ENCODE measurements around the gene SNAP25. TPM values are rescaled to one million over a fixed set of nuclear protein-coding genes. Genes with fewer than 3 reads are reported as not detected.

SNAP25 gene
- total and polyA plus RNA-seq, 9 of the 15 experiments (the other 6 are each of a cell fraction or from before 2014, with no cell fraction given), result 0.07 TPM; not detected in 8

DNA sequence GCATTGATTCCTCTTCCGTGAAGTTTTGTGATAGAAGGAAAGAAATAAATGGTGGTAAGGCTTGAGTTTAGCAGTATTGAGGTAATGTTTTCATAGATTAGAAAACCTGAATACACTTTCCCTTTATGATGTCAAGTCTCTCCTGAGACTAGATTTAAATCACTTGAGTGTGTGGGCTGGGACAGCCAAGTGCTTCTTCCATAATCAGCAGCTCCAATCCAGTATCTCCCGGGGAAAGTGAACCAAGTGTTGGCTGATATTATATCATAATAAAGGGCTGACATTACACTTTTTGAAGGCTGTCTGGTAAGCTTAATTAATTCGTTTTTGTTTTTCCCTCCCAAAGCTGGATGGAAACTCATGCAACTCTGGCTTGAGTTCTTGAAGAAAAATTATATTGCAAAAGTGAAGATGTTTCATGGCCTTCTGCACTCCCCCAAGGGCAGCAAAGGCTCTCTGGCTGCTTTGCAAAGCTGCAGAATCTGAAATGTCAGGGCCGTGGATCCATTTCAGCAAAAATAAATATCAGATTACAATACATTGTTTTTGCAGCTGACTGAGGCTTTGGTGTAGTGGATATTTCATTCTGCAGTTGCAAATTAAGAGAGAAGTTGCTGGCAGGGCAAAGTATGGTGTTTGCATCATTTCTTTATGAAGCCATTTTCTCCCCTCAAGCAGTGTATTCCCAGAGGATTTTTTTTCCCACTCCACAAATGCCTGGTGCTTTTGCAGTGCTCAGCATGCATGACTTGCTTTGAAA lies 114.2 kb downstream of the SNAP25 start (continued):
- TF ChIP-seq, protein P1, sequence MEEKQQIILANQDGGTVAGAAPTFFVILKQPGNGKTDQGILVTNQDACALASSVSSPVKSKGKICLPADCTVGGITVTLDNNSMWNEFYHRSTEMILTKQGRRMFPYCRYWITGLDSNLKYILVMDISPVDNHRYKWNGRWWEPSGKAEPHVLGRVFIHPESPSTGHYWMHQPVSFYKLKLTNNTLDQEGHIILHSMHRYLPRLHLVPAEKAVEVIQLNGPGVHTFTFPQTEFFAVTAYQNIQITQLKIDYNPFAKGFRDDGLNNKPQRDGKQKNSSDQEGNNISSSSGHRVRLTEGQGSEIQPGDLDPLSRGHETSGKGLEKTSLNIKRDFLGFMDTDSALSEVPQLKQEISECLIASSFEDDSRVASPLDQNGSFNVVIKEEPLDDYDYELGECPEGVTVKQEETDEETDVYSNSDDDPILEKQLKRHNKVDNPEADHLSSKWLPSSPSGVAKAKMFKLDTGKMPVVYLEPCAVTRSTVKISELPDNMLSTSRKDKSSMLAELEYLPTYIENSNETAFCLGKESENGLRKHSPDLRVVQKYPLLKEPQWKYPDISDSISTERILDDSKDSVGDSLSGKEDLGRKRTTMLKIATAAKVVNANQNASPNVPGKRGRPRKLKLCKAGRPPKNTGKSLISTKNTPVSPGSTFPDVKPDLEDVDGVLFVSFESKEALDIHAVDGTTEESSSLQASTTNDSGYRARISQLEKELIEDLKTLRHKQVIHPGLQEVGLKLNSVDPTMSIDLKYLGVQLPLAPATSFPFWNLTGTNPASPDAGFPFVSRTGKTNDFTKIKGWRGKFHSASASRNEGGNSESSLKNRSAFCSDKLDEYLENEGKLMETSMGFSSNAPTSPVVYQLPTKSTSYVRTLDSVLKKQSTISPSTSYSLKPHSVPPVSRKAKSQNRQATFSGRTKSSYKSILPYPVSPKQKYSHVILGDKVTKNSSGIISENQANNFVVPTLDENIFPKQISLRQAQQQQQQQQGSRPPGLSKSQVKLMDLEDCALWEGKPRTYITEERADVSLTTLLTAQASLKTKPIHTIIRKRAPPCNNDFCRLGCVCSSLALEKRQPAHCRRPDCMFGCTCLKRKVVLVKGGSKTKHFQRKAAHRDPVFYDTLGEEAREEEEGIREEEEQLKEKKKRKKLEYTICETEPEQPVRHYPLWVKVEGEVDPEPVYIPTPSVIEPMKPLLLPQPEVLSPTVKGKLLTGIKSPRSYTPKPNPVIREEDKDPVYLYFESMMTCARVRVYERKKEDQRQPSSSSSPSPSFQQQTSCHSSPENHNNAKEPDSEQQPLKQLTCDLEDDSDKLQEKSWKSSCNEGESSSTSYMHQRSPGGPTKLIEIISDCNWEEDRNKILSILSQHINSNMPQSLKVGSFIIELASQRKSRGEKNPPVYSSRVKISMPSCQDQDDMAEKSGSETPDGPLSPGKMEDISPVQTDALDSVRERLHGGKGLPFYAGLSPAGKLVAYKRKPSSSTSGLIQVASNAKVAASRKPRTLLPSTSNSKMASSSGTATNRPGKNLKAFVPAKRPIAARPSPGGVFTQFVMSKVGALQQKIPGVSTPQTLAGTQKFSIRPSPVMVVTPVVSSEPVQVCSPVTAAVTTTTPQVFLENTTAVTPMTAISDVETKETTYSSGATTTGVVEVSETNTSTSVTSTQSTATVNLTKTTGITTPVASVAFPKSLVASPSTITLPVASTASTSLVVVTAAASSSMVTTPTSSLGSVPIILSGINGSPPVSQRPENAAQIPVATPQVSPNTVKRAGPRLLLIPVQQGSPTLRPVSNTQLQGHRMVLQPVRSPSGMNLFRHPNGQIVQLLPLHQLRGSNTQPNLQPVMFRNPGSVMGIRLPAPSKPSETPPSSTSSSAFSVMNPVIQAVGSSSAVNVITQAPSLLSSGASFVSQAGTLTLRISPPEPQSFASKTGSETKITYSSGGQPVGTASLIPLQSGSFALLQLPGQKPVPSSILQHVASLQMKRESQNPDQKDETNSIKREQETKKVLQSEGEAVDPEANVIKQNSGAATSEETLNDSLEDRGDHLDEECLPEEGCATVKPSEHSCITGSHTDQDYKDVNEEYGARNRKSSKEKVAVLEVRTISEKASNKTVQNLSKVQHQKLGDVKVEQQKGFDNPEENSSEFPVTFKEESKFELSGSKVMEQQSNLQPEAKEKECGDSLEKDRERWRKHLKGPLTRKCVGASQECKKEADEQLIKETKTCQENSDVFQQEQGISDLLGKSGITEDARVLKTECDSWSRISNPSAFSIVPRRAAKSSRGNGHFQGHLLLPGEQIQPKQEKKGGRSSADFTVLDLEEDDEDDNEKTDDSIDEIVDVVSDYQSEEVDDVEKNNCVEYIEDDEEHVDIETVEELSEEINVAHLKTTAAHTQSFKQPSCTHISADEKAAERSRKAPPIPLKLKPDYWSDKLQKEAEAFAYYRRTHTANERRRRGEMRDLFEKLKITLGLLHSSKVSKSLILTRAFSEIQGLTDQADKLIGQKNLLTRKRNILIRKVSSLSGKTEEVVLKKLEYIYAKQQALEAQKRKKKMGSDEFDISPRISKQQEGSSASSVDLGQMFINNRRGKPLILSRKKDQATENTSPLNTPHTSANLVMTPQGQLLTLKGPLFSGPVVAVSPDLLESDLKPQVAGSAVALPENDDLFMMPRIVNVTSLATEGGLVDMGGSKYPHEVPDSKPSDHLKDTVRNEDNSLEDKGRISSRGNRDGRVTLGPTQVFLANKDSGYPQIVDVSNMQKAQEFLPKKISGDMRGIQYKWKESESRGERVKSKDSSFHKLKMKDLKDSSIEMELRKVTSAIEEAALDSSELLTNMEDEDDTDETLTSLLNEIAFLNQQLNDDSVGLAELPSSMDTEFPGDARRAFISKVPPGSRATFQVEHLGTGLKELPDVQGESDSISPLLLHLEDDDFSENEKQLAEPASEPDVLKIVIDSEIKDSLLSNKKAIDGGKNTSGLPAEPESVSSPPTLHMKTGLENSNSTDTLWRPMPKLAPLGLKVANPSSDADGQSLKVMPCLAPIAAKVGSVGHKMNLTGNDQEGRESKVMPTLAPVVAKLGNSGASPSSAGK (IDR thresholded peaks at IDR 0.05), result no peak
- TF ChIP-seq SUPT5H (IDR thresholded peaks at IDR 0.05), result no peak
- TF ChIP-seq POLR3G (IDR thresholded peaks at IDR 0.05; ENCODE audit: extremely low read depth, insufficient read length, insufficient replicate concordance), result no peak
- TF ChIP-seq, protein P2, sequence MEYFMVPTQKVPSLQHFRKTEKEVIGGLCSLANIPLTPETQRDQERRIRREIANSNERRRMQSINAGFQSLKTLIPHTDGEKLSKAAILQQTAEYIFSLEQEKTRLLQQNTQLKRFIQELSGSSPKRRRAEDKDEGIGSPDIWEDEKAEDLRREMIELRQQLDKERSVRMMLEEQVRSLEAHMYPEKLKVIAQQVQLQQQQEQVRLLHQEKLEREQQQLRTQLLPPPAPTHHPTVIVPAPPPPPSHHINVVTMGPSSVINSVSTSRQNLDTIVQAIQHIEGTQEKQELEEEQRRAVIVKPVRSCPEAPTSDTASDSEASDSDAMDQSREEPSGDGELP (CRISPR knock-in tag; IDR thresholded peaks at IDR 0.05; ENCODE audit: borderline replicate concordance), result no peak
- TF ChIP-seq SREBF2 (CRISPR knock-in tag; IDR thresholded peaks at IDR 0.05), result no peak
